IgD-negative memory B cell (primary cell): ENCODE results near the gene OXA1L. TPM values are rescaled to one million over a fixed set of nuclear protein-coding genes. Genes with fewer than 3 reads are reported as not detected.
"Not testable (repeated sequence)": the region's sequence is repeated elsewhere in the genome, so short reads cannot be mapped to it uniquely, and the experiment has no call there.

ENCODE experiments used
- H3K27ac Mint-ChIP-seq, 3 donors: one replicate each; pipeline ENCODE4 v1.8.0; 2020 to 2022; ENCODE audit warnings: mild to moderate bottlenecking in 3 of 3, mixed read lengths in 3 of 3, moderate library complexity in 1 of 3
- H3K27me3 Mint-ChIP-seq: one replicate; pipeline ENCODE4 v1.8.0; 2021; ENCODE audit warnings: mixed read lengths
- H3K36me3 Mint-ChIP-seq: one replicate; pipeline ENCODE4 v1.8.0; 2020; ENCODE audit warnings: mild to moderate bottlenecking, mixed read lengths
- H3K4me1 Mint-ChIP-seq, 3 donors: one replicate each; pipeline ENCODE4 v1.8.0; 2020 to 2022; ENCODE audit warnings: mixed read lengths in 3 of 3, mild to moderate bottlenecking in 1 of 3
- H3K4me3 Mint-ChIP-seq, 4 donors: one replicate each; pipeline ENCODE4 v1.8.0; 2020 to 2022; ENCODE audit warnings: mild to moderate bottlenecking in 4 of 4, mixed read lengths in 4 of 4, moderate library complexity in 3 of 4
- H3K9me3 Mint-ChIP-seq, 3 donors: one replicate each; pipeline ENCODE4 v1.8.0; 2020 to 2021; ENCODE audit warnings: mixed read lengths in 3 of 3, mild to moderate bottlenecking in 1 of 3
- polyA plus RNA-seq: library from polyadenylated mRNA; unstranded; fragments of 300-500 nt; fragmentation: Illumina TruSeq; gene quantifications from one replicate; pipeline ENCODE4 v1.2.3, GENCODE V29; 2021

Gene OXA1L
- polyA plus RNA-seq, 1 donor from 2014 or later, result 60.7 TPM

DNA sequence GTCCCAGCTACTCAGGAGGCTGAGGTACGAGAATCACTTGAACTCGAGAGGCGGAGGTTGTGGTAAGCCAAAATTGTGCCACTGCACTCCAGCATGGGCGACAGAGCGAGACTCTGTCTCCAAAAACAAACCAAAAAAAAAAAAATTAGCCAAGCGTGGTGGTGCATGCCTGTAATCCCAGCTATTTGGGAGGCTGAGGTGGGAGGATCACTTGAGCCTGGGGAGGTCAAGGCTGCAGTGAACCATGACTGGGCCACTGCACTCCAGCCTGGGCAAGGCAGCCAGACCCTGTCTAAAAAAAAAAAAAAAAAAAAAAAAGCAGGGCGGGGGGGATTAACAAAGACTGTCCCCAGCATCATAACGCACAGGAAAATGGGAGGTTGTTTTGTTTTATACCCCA, 10.4 kb downstream of the OXA1L start:
- not testable (repeated sequence) for H3K27me3 Mint-ChIP-seq, H3K4me3 Mint-ChIP-seq, H3K4me1 Mint-ChIP-seq, H3K9me3 Mint-ChIP-seq, H3K36me3 Mint-ChIP-seq, H3K27ac Mint-ChIP-seq

- Mint-ChIP-seq H3K27ac (no peak overlapping the region), H3K9me3 (no peaks in the 10 kb centered on the region), H3K4me1 (peaks cover 6 to 9% (median 6%) of the 10 kb centered on the region in 3 donors), H3K36me3 (no peaks in the 10 kb centered on the region), H3K4me3 (no peak overlapping the region), H3K27me3 (no peaks in the 10 kb centered on the region)
Measured at GRCh38 chr14:22778084-22778483, 11.6 kb downstream of the OXA1L start.

- Mint-ChIP-seq H3K36me3 (no peaks in the 10 kb centered on the region), H3K4me1 (peaks cover 6 to 9% (median 6%) of the 10 kb centered on the region in 3 donors), H3K27ac (no peak overlapping the region), H3K9me3 (no peaks in the 10 kb centered on the region), H3K4me3 (no peak overlapping the region), H3K27me3 (no peaks in the 10 kb centered on the region)
Measured at GRCh38 chr14:22780105-22780679, 13.7 kb downstream of the OXA1L start.

DNA sequence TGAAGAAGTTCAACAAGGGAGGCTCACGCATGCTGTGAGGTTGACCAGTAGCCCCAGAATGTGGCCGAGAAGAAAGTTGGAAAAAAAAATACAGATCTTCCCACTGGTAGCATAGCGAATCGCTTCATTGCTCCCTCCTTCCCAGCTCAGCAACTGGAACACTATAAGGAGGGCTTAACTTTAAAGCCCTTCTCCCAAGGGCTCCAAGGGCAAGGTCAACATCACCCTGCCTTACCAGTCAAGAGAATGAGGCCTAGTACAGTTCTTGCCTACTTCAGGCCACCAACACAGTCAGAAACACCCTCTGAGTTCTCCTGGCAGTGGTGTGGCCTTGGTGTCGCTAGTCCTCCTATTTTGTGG, 14.4 kb downstream of the OXA1L start:
- Mint-ChIP-seq H3K4me1 (peaks cover 6 to 9% (median 6%) of the 10 kb centered on the region in 3 donors), H3K27ac (peak overlapping the region in 1 of 3 donors; percentile 44), H3K4me3 (no peak overlapping the region), H3K9me3 (no peaks in the 10 kb centered on the region), H3K27me3 (no peaks in the 10 kb centered on the region), H3K36me3 (no peaks in the 10 kb centered on the region)

DNA sequence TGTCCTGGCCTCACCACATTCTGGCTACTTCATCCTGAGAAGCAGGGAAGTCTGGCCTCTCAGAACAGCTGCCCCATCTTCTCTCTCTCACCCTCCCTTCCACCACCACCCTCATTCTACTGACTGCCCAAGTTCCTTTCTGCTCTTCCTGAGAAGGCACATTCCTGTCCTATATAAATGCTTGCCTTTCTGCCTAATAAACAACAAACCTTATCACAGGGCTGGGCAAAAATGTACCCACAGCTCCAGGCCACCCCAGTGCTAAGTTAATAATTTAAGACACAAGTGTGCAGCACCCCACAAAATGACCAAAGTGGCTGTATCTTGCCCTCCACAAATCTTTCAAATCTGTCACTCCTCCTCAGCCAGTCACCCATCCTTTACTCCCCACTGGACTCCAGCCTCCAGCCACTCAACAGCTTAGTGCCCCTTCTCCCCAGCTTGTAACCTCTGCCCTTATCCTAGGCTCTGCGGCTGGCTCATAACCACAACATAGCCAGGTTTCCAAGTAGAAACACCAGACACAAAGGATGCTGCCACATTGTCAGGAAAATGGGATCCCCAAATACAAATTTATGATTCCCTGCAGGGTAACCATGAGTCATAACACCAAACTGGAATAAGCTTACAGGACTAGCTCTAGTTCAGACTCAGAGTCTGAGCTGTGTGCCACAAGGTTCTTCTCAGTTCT, 15.0 kb downstream of the OXA1L start:
- H3K4me1 Mint-ChIP-seq, result peaks cover 6 to 11% (median 8%) of the 10 kb centered on the region in 3 donors
- no peaks in the 10 kb centered on the region for H3K36me3 Mint-ChIP-seq
- H3K9me3 Mint-ChIP-seq, result no peaks in the 10 kb centered on the region
- no peak overlapping the region for H3K4me3 Mint-ChIP-seq
- no peaks in the 10 kb centered on the region for H3K27me3 Mint-ChIP-seq
- H3K27ac Mint-ChIP-seq, result peak overlapping the region in 1 of 3 donors; percentile 44

DNA sequence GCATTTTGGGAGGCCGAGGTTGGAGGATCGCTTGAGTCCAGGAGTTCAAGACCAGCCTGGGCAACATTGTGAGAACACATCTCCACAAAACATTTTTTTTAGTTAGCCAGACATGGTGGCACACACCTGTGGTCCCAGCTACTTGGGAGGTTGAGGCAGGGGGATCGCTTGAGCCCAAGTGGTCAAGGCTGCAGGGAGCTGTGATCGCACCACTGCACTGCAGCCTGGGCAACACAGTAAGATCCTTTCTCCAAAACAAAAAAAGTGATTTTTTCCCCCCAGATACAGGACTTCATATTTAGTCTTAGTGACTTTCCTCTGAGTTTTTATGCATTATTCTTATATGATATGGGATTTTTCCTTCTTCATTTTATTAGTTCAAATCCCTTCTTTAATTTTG, 20.2 kb downstream of the OXA1L start:
- peaks cover 0 to 6% (median 0%) of the 10 kb centered on the region in 3 donors for H3K9me3 Mint-ChIP-seq
- H3K36me3 Mint-ChIP-seq, result no peaks in the 10 kb centered on the region
- no peaks in the 10 kb centered on the region for H3K27me3 Mint-ChIP-seq
- peaks cover 20 to 27% (median 21%) of the 10 kb centered on the region in 3 donors for H3K4me1 Mint-ChIP-seq
- no peak overlapping the region for H3K4me3 Mint-ChIP-seq
- H3K27ac Mint-ChIP-seq, result no peak overlapping the region

DNA sequence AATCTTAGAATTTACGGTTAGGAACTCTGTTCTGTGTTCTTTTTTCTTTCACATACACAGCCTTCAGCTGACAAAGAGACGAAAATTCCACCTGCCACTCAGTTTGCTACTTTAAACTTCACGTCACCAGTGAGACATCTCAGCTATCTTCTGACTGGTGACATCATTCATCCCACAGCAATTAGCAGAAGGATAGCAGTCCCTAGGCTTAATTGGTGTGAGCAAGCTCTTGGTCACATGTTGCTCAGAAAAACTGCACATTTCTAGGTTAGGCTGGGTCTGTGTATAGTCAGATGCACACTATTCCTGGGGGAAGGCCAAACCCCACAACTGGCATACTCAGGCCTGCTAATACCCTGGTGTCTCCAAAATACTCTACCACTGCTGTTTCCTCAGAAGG, 24.8 kb downstream of the OXA1L start:
- Mint-ChIP-seq H3K4me3 (peak overlapping the region in 2 of 4 donors; percentile 51 to 87), H3K27ac (peak overlapping the region in 2 of 3 donors; percentile 17 to 87), H3K9me3 (peaks cover 0 to 6% (median 0%) of the 10 kb centered on the region in 3 donors), H3K4me1 (peaks cover 32 to 45% (median 42%) of the 10 kb centered on the region in 3 donors), H3K27me3 (no peaks in the 10 kb centered on the region), H3K36me3 (peaks cover 2% of the 10 kb centered on the region)

DNA sequence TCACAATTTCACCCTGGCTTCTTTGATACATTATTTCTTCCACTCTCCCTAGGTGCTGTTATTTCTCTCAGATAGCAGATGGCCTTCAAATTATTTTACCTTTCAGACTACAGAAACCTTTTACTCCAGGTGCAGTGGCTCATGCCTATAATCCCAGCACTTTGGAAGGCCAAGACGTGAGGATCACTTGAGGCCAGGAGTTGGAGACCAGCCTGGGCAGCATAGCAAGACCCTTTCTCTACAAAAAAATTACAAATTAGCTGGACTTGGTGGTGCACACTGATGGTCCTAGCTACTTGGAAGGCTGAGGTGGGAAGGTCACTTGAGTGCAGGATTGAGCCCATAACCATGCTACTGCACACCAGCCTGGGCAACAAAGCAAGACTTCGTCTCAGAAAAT, 25.7 kb downstream of the OXA1L start:
- H3K27me3 Mint-ChIP-seq, result no peaks in the 10 kb centered on the region
- peak overlapping the region in 1 of 4 donors; percentile 18 for H3K4me3 Mint-ChIP-seq
- H3K4me1 Mint-ChIP-seq, result peaks cover 37 to 46% (median 46%) of the 10 kb centered on the region in 3 donors
- peaks cover 2% of the 10 kb centered on the region for H3K36me3 Mint-ChIP-seq
- peaks cover 0 to 6% (median 0%) of the 10 kb centered on the region in 3 donors for H3K9me3 Mint-ChIP-seq
- peak overlapping the region in 2 of 3 donors; percentile 57 to 84 for H3K27ac Mint-ChIP-seq

DNA sequence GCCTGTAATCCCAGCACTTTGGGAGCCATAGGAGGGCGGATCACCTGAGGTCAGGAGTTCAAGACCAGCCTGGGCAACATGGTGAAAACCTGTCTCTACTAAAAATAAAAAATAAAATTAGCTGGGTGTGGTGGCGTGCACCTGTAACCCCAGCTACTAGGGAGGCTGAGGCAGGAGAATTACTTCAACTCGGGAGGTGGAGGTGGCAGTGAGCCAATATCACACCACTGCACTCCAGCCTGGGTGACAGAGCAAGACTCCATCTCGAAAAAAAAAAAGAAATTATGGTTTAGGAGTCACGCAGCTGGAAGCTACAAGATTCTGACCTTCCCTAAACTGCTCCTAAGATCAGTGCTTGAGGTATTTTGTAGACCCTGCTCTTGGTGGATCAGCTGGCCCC, 27.1 kb downstream of the OXA1L start:
- H3K27me3 Mint-ChIP-seq, H3K36me3 Mint-ChIP-seq, H3K9me3 Mint-ChIP-seq, H3K4me3 Mint-ChIP-seq: not testable (repeated sequence)
- H3K4me1 Mint-ChIP-seq, result peaks cover 37 to 50% (median 49%) of the 10 kb centered on the region in 3 donors
- H3K27ac Mint-ChIP-seq, result peak overlapping the region in 2 of 3 donors; percentile 82 to 85

DNA sequence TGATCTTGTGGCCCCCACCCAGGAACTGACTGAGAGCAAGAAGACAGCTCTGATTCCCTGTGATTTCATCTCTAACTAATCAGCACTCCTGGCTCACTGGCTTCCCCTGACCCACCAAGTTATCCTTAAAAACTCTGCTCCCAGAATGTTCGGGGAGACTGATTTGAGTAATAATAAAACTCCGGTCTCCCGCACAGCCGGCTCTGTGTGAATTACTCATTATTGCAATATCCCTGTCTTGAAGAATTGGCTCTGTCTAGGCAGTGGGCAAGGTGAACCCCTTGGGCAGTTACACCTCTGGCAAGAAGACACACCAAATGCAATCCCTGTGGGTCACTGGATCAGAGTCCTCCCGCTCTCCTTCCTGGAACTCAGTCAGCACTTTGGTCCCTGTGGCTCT, 27.5 kb downstream of the OXA1L start:
- Mint-ChIP-seq H3K4me1 (peaks cover 38 to 53% (median 53%) of the 10 kb centered on the region in 3 donors), H3K4me3 (peak overlapping the region in 2 of 4 donors; percentile 30 to 89), H3K27ac (peak overlapping the region; percentile 82 to 85 (median 85)), H3K36me3 (peaks cover 8% of the 10 kb centered on the region), H3K27me3 (no peaks in the 10 kb centered on the region), H3K9me3 (peaks cover 0 to 6% (median 0%) of the 10 kb centered on the region in 3 donors)

- H3K27ac Mint-ChIP-seq, result peak overlapping the region; percentile 82 to 85 (median 85)
Measured at GRCh38 chr14:22794551-22794951, 28.1 kb downstream of the OXA1L start.

DNA sequence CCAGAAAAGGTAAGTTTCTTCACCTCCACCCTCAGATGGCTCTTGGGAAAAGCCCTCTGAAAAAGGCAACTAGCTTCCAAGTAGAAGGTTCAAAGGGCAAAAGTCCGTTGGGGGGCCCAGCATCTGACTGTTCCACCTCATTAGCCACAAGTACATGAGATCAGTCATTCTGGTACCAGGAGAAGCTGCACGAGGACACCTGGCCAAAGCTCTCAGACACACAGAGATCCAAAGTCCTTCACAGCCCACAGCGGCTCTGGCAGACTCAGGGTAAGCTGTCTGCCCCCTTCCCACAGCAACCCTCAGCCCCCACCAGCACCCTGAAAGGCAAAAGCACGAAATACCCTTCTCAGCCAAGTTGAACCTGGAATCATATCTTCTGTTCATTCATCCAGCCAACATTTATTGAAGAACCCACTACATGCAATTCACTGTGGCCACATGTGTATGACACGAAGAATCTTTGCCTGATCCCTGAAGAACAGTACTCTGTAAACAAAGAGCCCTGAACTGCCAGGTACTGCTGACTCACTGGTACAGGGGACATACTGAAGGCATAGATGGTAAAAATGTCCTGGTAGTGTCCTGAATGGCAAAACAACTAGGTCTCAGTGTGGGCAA, 29.7 kb downstream of the OXA1L start:
- H3K4me1 Mint-ChIP-seq, result peaks cover 26 to 48% (median 47%) of the 10 kb centered on the region in 3 donors
- H3K9me3 Mint-ChIP-seq, result peaks cover 0 to 3% (median 0%) of the 10 kb centered on the region in 3 donors
- peak overlapping the region in 2 of 4 donors; percentile 68 to 72 for H3K4me3 Mint-ChIP-seq
- H3K27ac Mint-ChIP-seq, result peak overlapping the region; percentile 28 to 46 (median 40)
- H3K27me3 Mint-ChIP-seq, result no peaks in the 10 kb centered on the region
- peaks cover 10% of the 10 kb centered on the region for H3K36me3 Mint-ChIP-seq

More at GRCh38 chr14:22794551-22794951, 28.1 kb downstream of the OXA1L start:
- Mint-ChIP-seq H3K4me1 (peaks cover 37 to 54% (median 51%) of the 10 kb centered on the region in 3 donors), H3K36me3 (peaks cover 10% of the 10 kb centered on the region), H3K9me3 (peaks cover 0 to 6% (median 0%) of the 10 kb centered on the region in 3 donors), H3K27me3 (no peaks in the 10 kb centered on the region), H3K4me3 (peak overlapping the region; percentile 30 to 90 (median 74))

GRCh38 chr14:22797017-22797917, 30.8 kb downstream of the OXA1L start:
- Mint-ChIP-seq H3K4me3 (peak overlapping the region in 1 of 4 donors; percentile 70), H3K4me1 (peaks cover 23 to 46% (median 45%) of the 10 kb centered on the region in 3 donors), H3K27ac (no peak overlapping the region), H3K9me3 (no peaks in the 10 kb centered on the region), H3K36me3 (peaks cover 12% of the 10 kb centered on the region), H3K27me3 (no peaks in the 10 kb centered on the region)

GRCh38 chr14:22798528-22798927, 32.0 kb downstream of the OXA1L start:
- peaks cover 2% of the 10 kb centered on the region for H3K27me3 Mint-ChIP-seq
- no peak overlapping the region for H3K4me3 Mint-ChIP-seq
- no peak overlapping the region for H3K27ac Mint-ChIP-seq
- H3K4me1 Mint-ChIP-seq, result peaks cover 35 to 56% (median 56%) of the 10 kb centered on the region in 3 donors
- H3K9me3 Mint-ChIP-seq, result no peaks in the 10 kb centered on the region
- H3K36me3 Mint-ChIP-seq, result peaks cover 12% of the 10 kb centered on the region
